HG03097 (cell line): ENCODE measurements around the gene PRKCZ.

Experiments
- ATAC-seq: cut with Tn5 transposase; IDR thresholded peaks from one replicate; pipeline ENCODE4 v1.9.1; 2021; ENCODE audit not compliant: unreplicated experiment, low FRiP score

The PRKCZ gene

DNA sequence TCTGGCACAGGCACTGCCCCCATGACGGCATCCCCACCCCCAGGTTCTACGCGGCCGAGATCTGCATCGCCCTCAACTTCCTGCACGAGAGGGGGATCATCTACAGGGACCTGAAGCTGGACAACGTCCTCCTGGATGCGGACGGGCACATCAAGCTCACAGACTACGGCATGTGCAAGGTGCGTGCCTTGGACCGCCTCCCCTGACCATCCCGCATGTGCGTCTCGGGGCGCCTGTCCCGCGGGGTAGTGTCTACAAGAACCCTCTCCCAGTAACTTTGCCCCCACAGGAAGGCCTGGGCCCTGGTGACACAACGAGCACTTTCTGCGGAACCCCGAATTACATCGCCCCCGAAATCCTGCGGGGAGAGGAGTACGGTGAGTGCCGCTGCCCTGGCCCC is 121.8 kb downstream of the PRKCZ start:
- ATAC-seq: no peak

DNA sequence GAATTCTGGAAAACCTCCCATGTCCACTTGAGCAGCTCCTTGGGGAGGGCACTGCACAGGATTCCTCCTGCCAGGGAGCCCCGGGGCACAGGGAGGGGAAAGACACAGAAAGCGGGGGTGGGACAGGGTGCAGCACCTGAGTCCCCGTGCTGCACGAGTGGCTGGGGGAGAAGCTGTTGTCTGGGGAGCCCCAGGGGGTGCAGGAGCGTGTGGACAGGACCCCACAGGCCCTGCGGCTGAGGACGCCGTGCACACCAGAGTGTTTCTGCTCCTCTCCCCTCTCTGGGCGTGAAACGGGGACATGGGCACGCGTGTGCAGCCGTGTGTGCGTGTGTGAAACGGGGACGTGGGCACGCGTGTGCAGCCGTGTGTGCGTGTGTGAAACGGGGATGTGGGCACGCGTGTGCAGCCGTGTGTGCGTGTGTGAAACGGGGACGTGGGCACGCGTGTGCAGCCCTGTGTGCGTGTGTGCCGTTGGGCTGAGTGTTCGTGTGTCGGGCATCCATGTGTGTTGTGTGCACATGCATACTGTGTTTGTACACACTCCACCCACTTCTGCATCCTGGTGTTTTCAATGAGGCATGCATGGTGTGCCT is 122.4 kb downstream of the PRKCZ start:
- no peak for ATAC-seq

DNA sequence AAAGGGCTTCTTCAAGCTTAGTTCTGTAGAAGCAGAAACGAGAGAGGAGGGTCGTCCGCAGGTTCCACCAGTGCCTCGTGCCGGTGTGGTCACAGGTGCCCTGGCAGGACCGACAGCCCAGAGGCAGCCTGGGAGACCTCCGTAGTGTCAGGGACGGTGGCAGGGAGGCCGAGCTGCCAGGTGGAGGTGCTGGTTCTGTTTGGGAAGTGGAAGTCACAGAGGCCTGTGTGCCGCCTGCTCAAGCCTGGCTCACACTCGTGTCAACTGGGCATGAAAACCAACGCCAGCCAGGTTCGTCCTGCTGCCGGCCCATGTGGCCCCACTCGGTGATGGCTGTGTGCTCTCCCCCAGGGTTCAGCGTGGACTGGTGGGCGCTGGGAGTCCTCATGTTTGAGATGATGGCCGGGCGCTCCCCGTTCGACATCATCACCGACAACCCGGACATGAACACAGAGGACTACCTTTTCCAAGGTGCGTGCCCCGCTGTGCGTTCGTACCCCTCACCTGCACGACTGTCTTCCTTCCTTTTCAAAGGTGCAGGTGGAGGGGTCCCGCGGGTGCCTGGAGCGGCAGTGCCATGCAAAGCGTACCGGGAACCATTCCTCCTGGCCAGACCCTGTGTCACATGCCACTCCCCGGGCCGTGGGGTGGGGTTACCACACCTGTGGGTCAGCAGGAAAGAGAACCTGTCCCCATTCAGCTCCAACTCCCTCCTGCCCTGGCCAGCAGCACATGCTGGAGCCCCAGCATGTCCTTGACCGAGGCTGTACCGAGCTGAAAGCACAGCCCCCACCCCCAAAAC is 123.5 kb downstream of the PRKCZ start:
- no peak for ATAC-seq

- no peak for ATAC-seq
Measured at GRCh38 chr1:2174348-2175054, 124.3 kb downstream of the PRKCZ start.

DNA sequence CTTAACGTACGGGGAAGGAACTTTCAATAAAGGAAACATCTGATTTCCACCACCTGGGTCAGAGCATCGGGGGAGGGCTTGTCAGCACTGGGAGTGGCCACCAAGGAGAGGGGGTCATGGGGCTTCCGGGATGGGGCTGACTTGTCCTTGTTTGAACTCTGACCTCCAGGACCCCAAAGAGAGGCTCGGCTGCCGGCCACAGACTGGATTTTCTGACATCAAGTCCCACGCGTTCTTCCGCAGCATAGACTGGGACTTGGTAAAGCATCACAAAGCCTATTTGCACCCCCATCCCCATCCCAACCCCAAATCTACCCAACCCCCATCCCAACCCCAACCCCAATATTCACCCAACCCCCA is 124.8 kb downstream of the PRKCZ start:
- ATAC-seq: no peak

- no peak for ATAC-seq
Measured at GRCh38 chr1:2175681-2176454, 125.7 kb downstream of the PRKCZ start.

DNA sequence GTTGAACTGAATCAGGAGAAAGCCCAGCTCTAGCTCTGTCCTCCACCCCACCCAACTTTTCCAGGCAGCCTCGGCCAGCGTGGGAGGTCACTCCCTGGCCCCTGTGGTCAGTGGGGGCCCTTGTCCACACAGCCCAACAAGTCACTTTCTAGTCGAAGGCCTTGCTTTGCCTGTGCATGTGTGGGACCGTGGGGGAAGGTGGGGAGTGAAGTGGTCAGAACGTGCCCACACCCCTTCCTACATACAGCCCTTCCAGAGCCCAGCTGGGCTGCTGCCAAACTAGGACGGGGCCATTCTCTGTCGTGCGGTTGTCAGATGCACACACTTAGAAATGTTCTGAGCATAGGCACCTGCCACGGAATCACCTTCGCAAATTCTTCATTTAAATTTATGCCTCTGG is 126.4 kb downstream of the PRKCZ start:
- ATAC-seq: no peak

GRCh38 chr1:2177541-2177940 is 127.3 kb downstream of the PRKCZ start:
- no peak for ATAC-seq

DNA sequence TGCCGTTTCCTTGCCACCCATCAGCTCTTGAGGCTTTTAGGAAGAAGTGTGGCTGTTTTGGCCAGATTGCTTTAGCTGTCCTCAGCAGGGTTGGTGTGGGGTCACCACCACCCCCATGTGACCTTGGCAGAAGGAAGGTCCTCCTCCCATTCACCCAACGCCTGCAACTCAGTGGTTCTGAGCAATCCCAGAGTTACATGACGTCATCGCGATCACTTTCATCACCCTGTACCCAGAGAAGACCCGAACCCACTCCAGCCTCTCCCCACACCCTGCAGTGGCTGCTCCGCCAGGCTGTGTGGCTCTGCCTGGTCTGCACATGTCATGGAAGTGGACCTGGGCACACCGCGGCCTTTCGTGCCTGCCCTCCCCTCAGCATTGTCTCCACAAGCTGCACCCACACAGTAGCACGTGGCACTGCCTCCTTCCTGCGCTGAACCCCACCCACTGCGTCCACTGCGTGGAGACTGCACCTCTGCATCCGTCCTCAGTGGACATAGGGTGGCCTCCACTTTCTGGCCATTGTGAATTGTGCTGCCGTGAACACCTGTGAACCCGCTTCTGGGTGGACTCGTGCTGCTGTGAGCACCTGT is 127.8 kb downstream of the PRKCZ start:
- ATAC-seq: no peak

GRCh38 chr1:2178875-2179274 is 128.7 kb downstream of the PRKCZ start:
- ATAC-seq: no peak

DNA sequence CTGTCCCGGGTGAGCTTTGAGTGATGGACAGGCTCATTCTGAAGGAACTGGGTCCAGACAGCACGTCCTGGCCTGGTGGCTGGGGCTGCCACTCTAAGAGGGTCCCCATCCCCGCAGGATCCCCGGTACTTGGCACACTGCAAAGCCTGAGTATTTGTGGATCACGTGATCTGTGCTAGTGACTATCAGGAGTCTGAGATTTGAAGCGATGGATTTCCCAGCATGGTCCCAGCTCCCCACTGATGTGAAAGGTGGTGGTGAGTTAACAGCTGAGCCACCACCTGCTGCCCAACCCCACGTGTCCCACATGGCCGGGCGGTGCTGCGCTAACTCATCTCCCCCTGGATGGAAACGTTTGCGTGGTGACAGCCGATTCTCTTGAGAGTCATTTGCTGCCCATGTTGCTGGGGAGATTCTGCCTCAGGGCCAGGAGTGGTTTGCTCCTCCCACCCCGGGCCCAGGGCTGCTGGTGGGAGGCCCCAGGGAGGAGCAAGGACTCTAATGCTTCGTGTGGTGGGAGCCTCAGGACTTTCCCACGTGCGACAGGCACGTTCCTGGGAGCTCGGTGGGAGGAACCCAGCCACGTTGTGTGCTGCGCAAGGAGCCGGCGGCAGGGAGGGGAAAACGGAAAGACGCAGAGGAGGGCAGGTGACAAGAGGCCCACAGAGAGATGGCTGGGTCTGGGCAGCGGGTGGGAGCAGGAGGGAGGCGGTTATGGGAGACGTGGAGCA is 129.2 kb downstream of the PRKCZ start:
- no peak for ATAC-seq

GRCh38 chr1:2180297-2181245 is 130.4 kb downstream of the PRKCZ start:
- ATAC-seq: no peak

DNA sequence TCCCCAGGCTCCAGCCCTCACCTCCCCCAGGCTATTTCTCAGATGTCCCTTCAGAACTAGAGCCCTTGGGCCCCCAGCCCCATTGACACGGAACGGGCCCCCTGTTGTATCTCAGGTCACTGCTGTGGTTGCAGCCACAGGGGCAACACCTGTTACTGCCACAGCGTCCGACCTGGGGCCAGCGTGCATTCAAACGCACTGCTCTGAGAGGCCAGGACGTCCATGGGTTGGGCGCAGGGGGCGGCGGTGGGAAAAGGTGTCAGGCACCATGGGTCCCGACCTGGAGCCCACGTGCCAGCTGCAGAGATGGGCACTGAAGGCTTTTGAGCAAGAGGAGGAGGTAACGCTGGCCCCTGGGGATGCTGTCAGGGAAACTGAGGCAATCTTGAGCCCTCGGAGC is 131.1 kb downstream of the PRKCZ start:
- no peak for ATAC-seq

GRCh38 chr1:2181752-2182151 is 131.5 kb downstream of the PRKCZ start:
- no peak for ATAC-seq

GRCh38 chr1:2182376-2182775 is 132.2 kb downstream of the PRKCZ start:
- ATAC-seq: no peak

DNA sequence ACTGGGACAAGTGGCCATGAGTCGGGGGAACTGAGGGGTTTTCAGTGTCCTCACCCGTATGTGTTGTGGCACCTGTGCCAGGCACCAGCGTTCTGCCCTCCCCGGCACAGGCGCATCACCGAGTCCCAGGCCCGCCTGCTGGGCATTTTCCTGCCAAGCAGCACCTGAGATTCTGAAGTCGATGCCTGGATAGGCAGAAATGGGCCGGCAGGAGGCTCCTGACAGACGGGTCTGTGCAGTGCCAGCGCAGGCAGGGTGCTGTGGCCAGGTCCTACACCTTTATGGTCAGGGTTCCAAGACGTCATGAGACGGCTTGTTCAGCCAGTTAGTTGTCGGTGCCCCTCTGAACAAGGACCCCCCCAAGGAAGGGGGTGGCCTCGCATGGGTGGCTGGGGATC is 133.7 kb downstream of the PRKCZ start:
- ATAC-seq: no peak

GRCh38 chr1:2184531-2184930 is 134.3 kb downstream of the PRKCZ start:
- ATAC-seq: no peak

DNA sequence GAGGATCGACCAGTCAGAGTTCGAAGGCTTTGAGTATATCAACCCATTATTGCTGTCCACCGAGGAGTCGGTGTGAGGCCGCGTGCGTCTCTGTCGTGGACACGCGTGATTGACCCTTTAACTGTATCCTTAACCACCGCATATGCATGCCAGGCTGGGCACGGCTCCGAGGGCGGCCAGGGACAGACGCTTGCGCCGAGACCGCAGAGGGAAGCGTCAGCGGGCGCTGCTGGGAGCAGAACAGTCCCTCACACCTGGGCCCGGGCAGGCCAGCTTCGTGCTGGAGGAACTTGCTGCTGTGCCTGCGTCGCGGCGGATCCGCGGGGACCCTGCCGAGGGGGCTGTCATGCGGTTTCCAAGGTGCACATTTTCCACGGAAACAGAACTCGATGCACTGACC is 134.7 kb downstream of the PRKCZ start:
- no peak for ATAC-seq
